NB4 (cell line): ENCODE measurements around the gene SPIN1.

ENCODE experiments used
- DNase-seq: peaks from one replicate; pipeline ENCODE4 v3.0.0; 2010; ENCODE audit warnings: low read depth
- H3K4me3 ChIP-seq: one replicate; pipeline ENCODE4 v1.5.1; 2011; ENCODE audit warnings: mild to moderate bottlenecking, low read depth, low read length, moderate library complexity
- MYC ChIP-seq: IDR thresholded peaks from 2 replicates; pipeline ENCODE4 v1.6.1; 2011; ENCODE audit warnings: low read depth, low read length
- POLR2A ChIP-seq: IDR thresholded peaks from 2 replicates; pipeline ENCODE4 v1.6.1; 2011; ENCODE audit warnings: mild to moderate bottlenecking; ENCODE audit not compliant: insufficient read length; ENCODE audit errors: extremely low read depth
- TF ChIP-seq, protein P1 (sequence below): IDR thresholded peaks from one replicate; pipeline ENCODE4 v1.5.1; 2012; ENCODE audit warnings: low read depth, low read length
- TF ChIP-seq, protein P2 (sequence below): IDR thresholded peaks from 2 replicates; pipeline ENCODE4 v1.6.1; 2011; ENCODE audit warnings: low read depth, low read length

SPIN1 gene

DNA sequence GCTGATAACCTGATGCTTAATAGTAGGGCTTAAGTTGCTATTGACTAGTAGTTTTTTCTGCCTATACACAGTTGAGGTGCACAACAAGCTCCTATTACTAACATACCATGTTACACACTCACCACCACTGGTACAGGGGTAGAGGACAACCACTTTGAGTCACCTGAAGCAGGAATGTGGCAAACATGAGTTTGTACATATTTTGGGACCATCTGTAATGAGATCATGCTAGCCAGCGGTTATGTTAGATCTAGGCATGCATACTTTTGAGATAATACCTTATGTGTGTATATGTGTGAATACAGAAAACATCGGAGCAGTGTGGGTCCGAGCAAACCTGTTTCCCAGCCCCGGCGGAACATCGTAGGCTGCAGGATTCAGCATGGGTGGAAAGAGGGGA is 73.9 kb downstream of the SPIN1 start:
- H3K4me3 ChIP-seq = no peak overlapping the region
- no peak for DNase-seq
- TF ChIP-seq, protein P1, sequence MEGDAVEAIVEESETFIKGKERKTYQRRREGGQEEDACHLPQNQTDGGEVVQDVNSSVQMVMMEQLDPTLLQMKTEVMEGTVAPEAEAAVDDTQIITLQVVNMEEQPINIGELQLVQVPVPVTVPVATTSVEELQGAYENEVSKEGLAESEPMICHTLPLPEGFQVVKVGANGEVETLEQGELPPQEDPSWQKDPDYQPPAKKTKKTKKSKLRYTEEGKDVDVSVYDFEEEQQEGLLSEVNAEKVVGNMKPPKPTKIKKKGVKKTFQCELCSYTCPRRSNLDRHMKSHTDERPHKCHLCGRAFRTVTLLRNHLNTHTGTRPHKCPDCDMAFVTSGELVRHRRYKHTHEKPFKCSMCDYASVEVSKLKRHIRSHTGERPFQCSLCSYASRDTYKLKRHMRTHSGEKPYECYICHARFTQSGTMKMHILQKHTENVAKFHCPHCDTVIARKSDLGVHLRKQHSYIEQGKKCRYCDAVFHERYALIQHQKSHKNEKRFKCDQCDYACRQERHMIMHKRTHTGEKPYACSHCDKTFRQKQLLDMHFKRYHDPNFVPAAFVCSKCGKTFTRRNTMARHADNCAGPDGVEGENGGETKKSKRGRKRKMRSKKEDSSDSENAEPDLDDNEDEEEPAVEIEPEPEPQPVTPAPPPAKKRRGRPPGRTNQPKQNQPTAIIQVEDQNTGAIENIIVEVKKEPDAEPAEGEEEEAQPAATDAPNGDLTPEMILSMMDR = no peak

DNA sequence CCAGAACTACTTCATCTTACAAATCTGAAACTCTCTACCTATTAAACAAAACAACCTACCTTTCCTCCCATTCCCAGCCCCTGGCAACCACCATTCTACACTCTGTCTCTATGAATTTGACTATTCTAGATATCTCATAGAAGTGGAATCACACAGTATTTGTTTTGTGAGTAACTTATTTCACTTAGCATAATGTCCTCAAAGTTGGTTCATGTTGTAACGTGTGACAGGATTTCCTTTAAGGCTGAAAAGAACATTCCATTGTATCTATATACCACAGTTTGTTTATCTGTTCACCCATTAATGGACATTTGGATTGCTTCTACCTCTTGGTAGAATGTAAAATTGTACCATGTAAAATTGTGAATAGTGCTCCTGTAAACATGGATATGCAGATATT is 76.6 kb downstream of the SPIN1 start:
- no peak for DNase-seq
- no peak overlapping the region for H3K4me3 ChIP-seq

DNA sequence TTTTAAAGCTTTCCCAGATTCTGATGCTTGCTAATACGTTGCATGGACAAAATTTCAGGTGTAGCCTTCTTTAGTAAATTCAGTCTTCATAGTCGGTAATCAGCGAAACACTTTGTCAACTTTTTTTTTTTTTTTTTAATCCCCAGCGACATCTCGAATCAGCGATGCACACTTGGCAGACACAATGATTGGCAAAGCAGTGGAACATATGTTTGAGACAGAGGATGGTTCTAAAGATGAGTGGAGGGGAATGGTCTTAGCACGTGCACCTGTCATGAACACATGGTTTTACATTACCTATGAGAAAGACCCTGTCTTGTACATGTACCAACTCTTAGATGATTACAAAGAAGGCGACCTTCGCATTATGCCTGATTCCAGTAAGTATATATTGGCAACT is 80.0 kb downstream of the SPIN1 start:
- TF ChIP-seq, protein P1 = no peak
- TF ChIP-seq MYC (no peak), POLR2A (no peak)
- TF ChIP-seq, protein P2, sequence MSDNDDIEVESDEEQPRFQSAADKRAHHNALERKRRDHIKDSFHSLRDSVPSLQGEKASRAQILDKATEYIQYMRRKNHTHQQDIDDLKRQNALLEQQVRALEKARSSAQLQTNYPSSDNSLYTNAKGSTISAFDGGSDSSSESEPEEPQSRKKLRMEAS = no peak
- H3K4me3 ChIP-seq = no peak overlapping the region
- no peak for DNase-seq

More for the DNA sequence above, 76.6 kb downstream of the SPIN1 start:
- TF ChIP-seq POLR2A (no peak), MYC (no peak)
- TF ChIP-seq, protein P1 = no peak
- TF ChIP-seq, protein P2 = no peak

DNA sequence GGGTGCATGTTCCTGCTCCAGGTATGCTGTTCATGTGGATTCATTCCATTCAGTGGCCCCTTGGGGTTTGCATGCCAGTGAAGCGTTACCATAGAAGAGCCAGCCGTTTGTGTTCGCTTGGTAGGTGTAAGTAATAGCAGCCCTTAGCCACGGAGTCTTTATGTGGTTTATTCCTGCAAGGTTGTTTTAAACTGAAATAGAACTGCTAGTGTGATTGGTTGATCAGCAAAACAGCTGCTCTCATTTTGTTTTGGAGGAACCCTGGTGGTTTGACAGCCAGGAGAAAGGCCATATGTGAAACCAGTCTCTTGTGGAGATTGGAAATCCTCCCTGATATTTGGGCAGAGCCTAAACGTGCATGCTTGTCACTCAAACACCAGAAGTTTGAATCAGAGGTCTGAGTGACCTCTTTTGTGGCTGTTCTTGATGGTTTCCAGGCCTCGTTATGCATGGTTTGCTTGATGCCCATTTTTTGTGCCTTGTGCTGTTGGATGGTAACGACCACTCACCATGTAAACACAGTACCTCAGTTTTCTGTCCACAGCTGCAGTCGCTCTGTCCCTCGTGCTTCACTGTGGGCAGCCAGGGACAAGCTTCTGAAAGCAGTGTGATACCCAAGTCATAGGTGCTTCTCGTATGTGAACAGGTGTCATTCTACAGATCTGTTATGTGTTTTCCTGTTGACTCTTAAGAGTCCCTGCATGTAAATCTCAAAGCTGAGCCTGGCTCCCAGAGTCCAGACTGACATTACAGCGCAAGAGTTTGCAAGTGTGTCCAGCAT is 88.4 kb downstream of the SPIN1 start:
- no peak for DNase-seq
- H3K4me3 ChIP-seq = no peak overlapping the region
- TF ChIP-seq, protein P1 = no peak
- TF ChIP-seq POLR2A (no peak), MYC (no peak)
- TF ChIP-seq, protein P2 = no peak

DNA sequence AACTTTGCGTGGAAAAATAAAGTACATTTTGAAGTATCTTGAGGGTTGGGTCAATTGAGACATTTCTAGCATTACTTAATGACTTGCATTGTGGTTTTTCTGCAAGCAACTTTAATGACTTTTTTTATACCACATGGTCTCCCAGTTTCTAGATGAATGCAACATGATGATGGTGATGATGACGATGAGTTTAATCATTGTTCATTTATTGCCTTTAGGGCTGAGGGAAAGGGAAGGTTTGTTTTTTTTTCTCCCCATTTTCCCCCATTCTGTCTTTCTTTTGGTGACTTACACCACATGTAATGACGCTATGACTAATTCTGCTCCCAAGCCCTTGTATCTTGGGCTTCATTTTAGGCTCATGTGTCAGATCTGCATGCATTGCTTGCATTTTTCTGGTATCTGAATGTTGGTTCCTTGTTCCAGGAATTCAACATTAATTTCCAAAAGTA is 89.1 kb downstream of the SPIN1 start:
- H3K4me3 ChIP-seq = no peak overlapping the region
- DNase-seq = no peak
- TF ChIP-seq, protein P1 = no peak
- TF ChIP-seq POLR2A (no peak), MYC (no peak)
- TF ChIP-seq, protein P2 = no peak
